Neural cell (in vitro differentiated cells): Measurements from ENCODE around the gene CNTN4.

Experiments used
- EP300 ChIP-seq: fragments of 450-650 bp; conservative IDR thresholded peaks from 2 replicates; pipeline ENCODE4 v1.6.1; 2014; ENCODE audit warnings: antibody characterized with exemption, mild to moderate bottlenecking, moderate library complexity; ENCODE audit not compliant: poor library complexity, severe bottlenecking
- EZH2 ChIP-seq: fragments of 200-600, 300-800 bp; shearing (Covaris generic), sonication (generic); IDR thresholded peaks from 2 replicates; pipeline ENCODE4 v1.6.1; 2014; ENCODE audit warnings: antibody characterized with exemption, low read length, borderline replicate concordance, mild to moderate bottlenecking; ENCODE audit not compliant: insufficient read depth, poor library complexity, severe bottlenecking
- POLR2AphosphoS5 ChIP-seq: IDR thresholded peaks from 2 replicates; pipeline ENCODE4 v1.6.1; 2012
- RAD21 ChIP-seq: fragments of 450-650 bp; conservative IDR thresholded peaks from 2 replicates; pipeline ENCODE4 v1.6.1; 2014; ENCODE audit warnings: antibody characterized with exemption, mild to moderate bottlenecking, moderate library complexity
- SMC3 ChIP-seq: fragments of 450-650 bp; conservative IDR thresholded peaks from 2 replicates; pipeline ENCODE4 v1.6.1; 2014; ENCODE audit warnings: antibody characterized with exemption, mild to moderate bottlenecking, moderate library complexity; ENCODE audit not compliant: poor library complexity
- TAF1 ChIP-seq: IDR thresholded peaks from 2 replicates; pipeline ENCODE4 v1.6.1; 2012; ENCODE audit warnings: low read depth
- TF ChIP-seq, protein P1 (sequence below): fragments of 450-650 bp; IDR thresholded peaks from 2 replicates; pipeline ENCODE4 v1.5.1; 2014; ENCODE audit warnings: antibody characterized with exemption, mild to moderate bottlenecking, moderate library complexity; ENCODE audit not compliant: poor library complexity, severe bottlenecking
- TF ChIP-seq, protein P2 (sequence below): IDR thresholded peaks from 2 replicates; pipeline ENCODE4 v1.6.1; 2012; ENCODE audit warnings: borderline replicate concordance

DNA sequence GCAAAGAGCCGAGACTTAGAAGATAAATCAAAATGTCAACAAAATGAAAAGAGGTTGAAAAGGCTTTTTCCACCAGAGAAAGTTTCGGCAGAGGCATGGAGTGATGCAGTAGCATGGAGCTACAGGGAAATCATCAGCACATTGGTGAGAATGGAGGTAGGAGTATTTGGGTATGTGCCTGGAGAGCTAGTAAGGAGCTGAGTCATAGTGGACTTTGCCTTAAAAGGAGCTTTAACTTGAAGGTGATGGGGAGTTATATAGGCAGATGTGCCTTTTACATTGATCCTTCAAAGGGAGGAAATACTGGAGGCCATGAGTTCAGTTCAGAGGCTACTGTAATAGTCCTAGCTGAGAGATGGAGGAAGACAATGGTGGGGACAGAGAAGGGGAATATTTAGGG, 967.2 kb downstream of the CNTN4 start:
- TF ChIP-seq TAF1 = no peak
- no peak for TF ChIP-seq EZH2
- TF ChIP-seq, protein P1, sequence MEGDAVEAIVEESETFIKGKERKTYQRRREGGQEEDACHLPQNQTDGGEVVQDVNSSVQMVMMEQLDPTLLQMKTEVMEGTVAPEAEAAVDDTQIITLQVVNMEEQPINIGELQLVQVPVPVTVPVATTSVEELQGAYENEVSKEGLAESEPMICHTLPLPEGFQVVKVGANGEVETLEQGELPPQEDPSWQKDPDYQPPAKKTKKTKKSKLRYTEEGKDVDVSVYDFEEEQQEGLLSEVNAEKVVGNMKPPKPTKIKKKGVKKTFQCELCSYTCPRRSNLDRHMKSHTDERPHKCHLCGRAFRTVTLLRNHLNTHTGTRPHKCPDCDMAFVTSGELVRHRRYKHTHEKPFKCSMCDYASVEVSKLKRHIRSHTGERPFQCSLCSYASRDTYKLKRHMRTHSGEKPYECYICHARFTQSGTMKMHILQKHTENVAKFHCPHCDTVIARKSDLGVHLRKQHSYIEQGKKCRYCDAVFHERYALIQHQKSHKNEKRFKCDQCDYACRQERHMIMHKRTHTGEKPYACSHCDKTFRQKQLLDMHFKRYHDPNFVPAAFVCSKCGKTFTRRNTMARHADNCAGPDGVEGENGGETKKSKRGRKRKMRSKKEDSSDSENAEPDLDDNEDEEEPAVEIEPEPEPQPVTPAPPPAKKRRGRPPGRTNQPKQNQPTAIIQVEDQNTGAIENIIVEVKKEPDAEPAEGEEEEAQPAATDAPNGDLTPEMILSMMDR = no peak
- TF ChIP-seq POLR2AphosphoS5 = no peak
- TF ChIP-seq RAD21 = no peak
- TF ChIP-seq, protein P2, sequence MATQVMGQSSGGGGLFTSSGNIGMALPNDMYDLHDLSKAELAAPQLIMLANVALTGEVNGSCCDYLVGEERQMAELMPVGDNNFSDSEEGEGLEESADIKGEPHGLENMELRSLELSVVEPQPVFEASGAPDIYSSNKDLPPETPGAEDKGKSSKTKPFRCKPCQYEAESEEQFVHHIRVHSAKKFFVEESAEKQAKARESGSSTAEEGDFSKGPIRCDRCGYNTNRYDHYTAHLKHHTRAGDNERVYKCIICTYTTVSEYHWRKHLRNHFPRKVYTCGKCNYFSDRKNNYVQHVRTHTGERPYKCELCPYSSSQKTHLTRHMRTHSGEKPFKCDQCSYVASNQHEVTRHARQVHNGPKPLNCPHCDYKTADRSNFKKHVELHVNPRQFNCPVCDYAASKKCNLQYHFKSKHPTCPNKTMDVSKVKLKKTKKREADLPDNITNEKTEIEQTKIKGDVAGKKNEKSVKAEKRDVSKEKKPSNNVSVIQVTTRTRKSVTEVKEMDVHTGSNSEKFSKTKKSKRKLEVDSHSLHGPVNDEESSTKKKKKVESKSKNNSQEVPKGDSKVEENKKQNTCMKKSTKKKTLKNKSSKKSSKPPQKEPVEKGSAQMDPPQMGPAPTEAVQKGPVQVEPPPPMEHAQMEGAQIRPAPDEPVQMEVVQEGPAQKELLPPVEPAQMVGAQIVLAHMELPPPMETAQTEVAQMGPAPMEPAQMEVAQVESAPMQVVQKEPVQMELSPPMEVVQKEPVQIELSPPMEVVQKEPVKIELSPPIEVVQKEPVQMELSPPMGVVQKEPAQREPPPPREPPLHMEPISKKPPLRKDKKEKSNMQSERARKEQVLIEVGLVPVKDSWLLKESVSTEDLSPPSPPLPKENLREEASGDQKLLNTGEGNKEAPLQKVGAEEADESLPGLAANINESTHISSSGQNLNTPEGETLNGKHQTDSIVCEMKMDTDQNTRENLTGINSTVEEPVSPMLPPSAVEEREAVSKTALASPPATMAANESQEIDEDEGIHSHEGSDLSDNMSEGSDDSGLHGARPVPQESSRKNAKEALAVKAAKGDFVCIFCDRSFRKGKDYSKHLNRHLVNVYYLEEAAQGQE = no peak
- TF ChIP-seq SMC3 = no peak
- TF ChIP-seq EP300 = no peak
